Ovary (tissue), 3 donors: ENCODE measurements around the gene CAPZA2.

Experiments
- EP300 ChIP-seq: sonication (generic); formaldehyde crosslinking; IDR thresholded peaks from one replicate; pipeline ENCODE4 v1.6.1; 2017; ENCODE audit warnings: antibody characterized with exemption
- TF ChIP-seq, protein P1 (sequence below), 3 donors: fragments of 450-650 bp in 2 of 3; fragments of 200-600 bp in 1 of 3; IDR thresholded peaks; one replicate each; pipeline versions ENCODE4 v1.5.1 to v1.8.0; 2016 to 2022; ENCODE audit warnings: antibody characterized with exemption in 3 of 3, mild to moderate bottlenecking in 1 of 3
- donor health status: DM: no; HTN: no; CAD: no.

DNA sequence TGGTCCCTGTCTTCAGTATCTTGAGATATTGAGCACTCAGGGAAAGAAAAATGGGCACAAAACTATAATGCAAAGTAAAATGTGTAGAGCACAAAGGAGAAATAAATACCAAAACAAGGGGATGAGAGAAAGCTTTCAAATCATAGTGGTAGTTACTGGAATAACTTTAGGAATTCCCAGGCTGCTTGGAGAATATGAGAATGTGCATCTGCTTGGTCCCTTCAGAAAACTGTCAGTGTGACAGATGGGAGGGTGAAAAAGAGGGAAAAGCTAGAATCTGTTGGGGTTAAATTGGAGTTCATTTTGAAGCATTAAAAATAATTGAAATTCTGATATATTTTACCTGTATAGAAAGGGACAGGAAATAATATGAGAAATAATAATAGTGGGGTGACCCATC, 106.2 kb downstream of the CAPZA2 start:
- TF ChIP-seq EP300 = no peak
- TF ChIP-seq, protein P1, sequence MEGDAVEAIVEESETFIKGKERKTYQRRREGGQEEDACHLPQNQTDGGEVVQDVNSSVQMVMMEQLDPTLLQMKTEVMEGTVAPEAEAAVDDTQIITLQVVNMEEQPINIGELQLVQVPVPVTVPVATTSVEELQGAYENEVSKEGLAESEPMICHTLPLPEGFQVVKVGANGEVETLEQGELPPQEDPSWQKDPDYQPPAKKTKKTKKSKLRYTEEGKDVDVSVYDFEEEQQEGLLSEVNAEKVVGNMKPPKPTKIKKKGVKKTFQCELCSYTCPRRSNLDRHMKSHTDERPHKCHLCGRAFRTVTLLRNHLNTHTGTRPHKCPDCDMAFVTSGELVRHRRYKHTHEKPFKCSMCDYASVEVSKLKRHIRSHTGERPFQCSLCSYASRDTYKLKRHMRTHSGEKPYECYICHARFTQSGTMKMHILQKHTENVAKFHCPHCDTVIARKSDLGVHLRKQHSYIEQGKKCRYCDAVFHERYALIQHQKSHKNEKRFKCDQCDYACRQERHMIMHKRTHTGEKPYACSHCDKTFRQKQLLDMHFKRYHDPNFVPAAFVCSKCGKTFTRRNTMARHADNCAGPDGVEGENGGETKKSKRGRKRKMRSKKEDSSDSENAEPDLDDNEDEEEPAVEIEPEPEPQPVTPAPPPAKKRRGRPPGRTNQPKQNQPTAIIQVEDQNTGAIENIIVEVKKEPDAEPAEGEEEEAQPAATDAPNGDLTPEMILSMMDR (IDR thresholded peaks at IDR 0.05) = no peak
